Posterior vena cava (tissue), 2 donors: ENCODE measurements around the gene DSCAM. TPM values are rescaled to one million over a fixed set of nuclear protein-coding genes. Genes with fewer than 3 reads are reported as not detected.
"Not testable (repeated sequence)": the region's sequence is repeated elsewhere in the genome, so short reads cannot be mapped to it uniquely, and the experiment has no call there.

Source experiments
- DNase-seq: peaks from one replicate; pipeline ENCODE4 v3.0.0-alpha.2; 2020; ENCODE audit warnings: low spot score
- intact Hi-C, 2 donors: fragments of 100-400 bp; cut with DNase I; formaldehyde crosslinking; loops; one replicate each; pipeline versions ENCODE4 v1.14.1 to v1.14.2; 2022 to 2023
- total RNA-seq, 2 donors: library from RNA; stranded (reverse); fragmentation: NEBNext Ultra II Directional; extraction: Animal tissue kit (Norgen Biotek cat#: 25700); gene quantifications; one replicate each; pipeline ENCODE4 v1.2.1, GENCODE V29; 2021
- donor health status: DM: yes; HTN: yes; CAD: no.
- donor health status: DM: yes; HTN: yes; CAD: no.

DSCAM gene
- total RNA-seq, 2 donors from 2014 or later: 0.05 to 0.09 TPM

- no peak for DNase-seq
- intact Hi-C loops: loop anchor here in 1 of 2 donors (5.0 kb wide), 1 partner anchor 311 kb away; no protein-coding TSS in a partner anchor
Measured at GRCh38 chr21:40331172-40331571, 515.8 kb downstream of the DSCAM start.

GRCh38 chr21:40324389-40324788, 522.6 kb downstream of the DSCAM start:
- intact Hi-C loops: no loop called here
- no peak for DNase-seq

- intact Hi-C loops, DNase-seq: not testable (repeated sequence)
Measured at GRCh38 chr21:40320718-40321117, 526.2 kb downstream of the DSCAM start.

- intact Hi-C loops: no loop called here
Measured at GRCh38 chr21:40318371-40318770, 528.6 kb downstream of the DSCAM start.

GRCh38 chr21:40316104-40316503, 530.9 kb downstream of the DSCAM start:
- intact Hi-C loops: no loop called here
- DNase-seq: no peak

More at GRCh38 chr21:40318371-40318770, 528.6 kb downstream of the DSCAM start:
- no peak for DNase-seq

- intact Hi-C loops: no loop called here
- no peak for DNase-seq
Measured at GRCh38 chr21:40315626-40316025, 531.3 kb downstream of the DSCAM start.

- intact Hi-C loops: no loop called here
- DNase-seq: no peak
Measured at GRCh38 chr21:40313260-40313659, 533.7 kb downstream of the DSCAM start.

- DNase-seq: no peak
- intact Hi-C loops: no loop called here
Measured at GRCh38 chr21:40300300-40300699, 546.7 kb downstream of the DSCAM start.

- intact Hi-C loops: no loop called here
Measured at GRCh38 chr21:40299451-40299850, 547.5 kb downstream of the DSCAM start.

GRCh38 chr21:40294345-40294744, 552.6 kb downstream of the DSCAM start:
- DNase-seq: no peak
- intact Hi-C loops: no loop called here

More at GRCh38 chr21:40299451-40299850, 547.5 kb downstream of the DSCAM start:
- no peak for DNase-seq

- DNase-seq: no peak
- intact Hi-C loops: no loop called here
Measured at GRCh38 chr21:40291560-40291959, 555.4 kb downstream of the DSCAM start.

- no peak for DNase-seq
- intact Hi-C loops: no loop called here
Measured at GRCh38 chr21:40284409-40284808, 562.5 kb downstream of the DSCAM start.

- DNase-seq: no peak
- intact Hi-C loops: no loop called here
Measured at GRCh38 chr21:40282912-40283886, 563.8 kb downstream of the DSCAM start.

GRCh38 chr21:40278345-40278744, 568.6 kb downstream of the DSCAM start:
- DNase-seq: no peak
- intact Hi-C loops: no loop called here

GRCh38 chr21:40276001-40276400, 571.0 kb downstream of the DSCAM start:
- intact Hi-C loops: no loop called here

GRCh38 chr21:40272037-40272436, 574.9 kb downstream of the DSCAM start:
- DNase-seq: no peak
- intact Hi-C loops: no loop called here

More at GRCh38 chr21:40276001-40276400, 571.0 kb downstream of the DSCAM start:
- DNase-seq: no peak

- intact Hi-C loops: no loop called here
- DNase-seq: no peak
Measured at GRCh38 chr21:40271164-40271563, 575.8 kb downstream of the DSCAM start.

- DNase-seq: no peak
- intact Hi-C loops: no loop called here
Measured at GRCh38 chr21:40270047-40270446, 576.9 kb downstream of the DSCAM start.

- no peak for DNase-seq
- intact Hi-C loops: no loop called here
Measured at GRCh38 chr21:40269239-40269638, 577.7 kb downstream of the DSCAM start.

- intact Hi-C loops: loop anchor here in 1 of 2 donors (10.0 kb wide), 1 partner anchor 64 kb away; no protein-coding TSS in a partner anchor
- DNase-seq: not testable (repeated sequence)
Measured at GRCh38 chr21:40258456-40258855, 588.5 kb downstream of the DSCAM start.

- intact Hi-C loops: loop anchor here in 1 of 2 donors (10.0 kb wide), 1 partner anchor 63 kb away; no protein-coding TSS in a partner anchor
- DNase-seq: no peak
Measured at GRCh38 chr21:40257342-40257741, 589.6 kb downstream of the DSCAM start.
